ENCODE data around the gene PFKP.

GRCh38 chr10:3145366-3145765 is 78.0 kb downstream of the PFKP start:
- TF ChIP-seq EZH2phosphoT487 (IDR thresholded peaks at IDR 0.05; ENCODE audit: borderline replicate concordance) (no peak), CTCF (conservative IDR thresholded peaks at IDR 0.05; ENCODE audit: low read length) (no peak)
